GM19099 (cell line): ENCODE results near the gene PRPS1.

ENCODE experiments used
- POLR2A ChIP-seq: IDR thresholded peaks from 3 replicates; pipeline ENCODE4 v1.6.1; 2011; ENCODE audit warnings: low read depth; ENCODE audit not compliant: insufficient read length; ENCODE audit errors: extremely low read depth

PRPS1 gene

GRCh38 chrX:107627838-107628661, at the start of gene PRPS1:
Gene PRPS1 (plus strand): TSS chrX:107628510. CDS start chrX:107628629, 119 bp downstream.
- TF ChIP-seq POLR2A, result peak; percentile 71

GRCh38 chrX:107579956-107580355, 48.4 kb upstream of the PRPS1 start:
- no peak for TF ChIP-seq POLR2A

- no peak for TF ChIP-seq POLR2A
These were observed 46.4 kb upstream of the PRPS1 start for GRCh38 chrX:107581923-107582322.

- no peak for TF ChIP-seq POLR2A
These were observed 39.1 kb upstream of the PRPS1 start for GRCh38 chrX:107589243-107589642.

- TF ChIP-seq POLR2A, result no peak
These were observed 31.7 kb upstream of the PRPS1 start for GRCh38 chrX:107596651-107597050.

- TF ChIP-seq POLR2A, result no peak
These were observed 31.0 kb upstream of the PRPS1 start for GRCh38 chrX:107597264-107597663.

GRCh38 chrX:107597791-107598190, 30.5 kb upstream of the PRPS1 start:
- TF ChIP-seq POLR2A, result no peak

- no peak for TF ChIP-seq POLR2A
These were observed 28.9 kb upstream of the PRPS1 start for GRCh38 chrX:107599450-107599861.

- no peak for TF ChIP-seq POLR2A
These were observed 27.9 kb upstream of the PRPS1 start for GRCh38 chrX:107600366-107600765.

- TF ChIP-seq POLR2A, result no peak
These were observed 27.0 kb upstream of the PRPS1 start for GRCh38 chrX:107601326-107601725.

GRCh38 chrX:107601759-107602158, 26.6 kb upstream of the PRPS1 start:
- TF ChIP-seq POLR2A, result no peak

- no peak for TF ChIP-seq POLR2A
These were observed 25.5 kb upstream of the PRPS1 start for GRCh38 chrX:107602694-107603239.

- no peak for TF ChIP-seq POLR2A
These were observed 24.7 kb upstream of the PRPS1 start for GRCh38 chrX:107603429-107604159.

- no peak for TF ChIP-seq POLR2A
These were observed 17.6 kb upstream of the PRPS1 start for GRCh38 chrX:107610667-107611066.

GRCh38 chrX:107619885-107620322, 8.4 kb upstream of the PRPS1 start:
- TF ChIP-seq POLR2A, result no peak

- TF ChIP-seq POLR2A, result no peak
These were observed 3.4 kb upstream of the PRPS1 start for GRCh38 chrX:107624893-107625292.

GRCh38 chrX:107625739-107626138, 2.6 kb upstream of the PRPS1 start:
- TF ChIP-seq POLR2A, result no peak

GRCh38 chrX:107626481-107626880, 1.8 kb upstream of the PRPS1 start:
- no peak for TF ChIP-seq POLR2A
